ENCODE measurements around the gene STK32C. TPM values are rescaled to one million over a fixed set of nuclear protein-coding genes. Genes with fewer than 3 reads are reported as not detected.

Gene STK32C
- total RNA-seq, 1 experiment from 2014 or later = 13.9 TPM

GRCh38 chr10:132301371-132302330, 6.1 kb downstream of the STK32C start:
- H3K27me3 ChIP-seq (ENCODE audit: insufficient read depth, low read depth) = no peaks in the 10 kb centered on the region
- intact Hi-C loops (cut with micrococcal nuclease; ENCODE audit: unreplicated experiment) = no loop called here
- no peak overlapping the region for H3K4me3 ChIP-seq
- no peak overlapping the region for H2AFZ ChIP-seq
- no peak for DNase-seq
- H3F3A ChIP-seq (ENCODE audit: insufficient read depth, low read depth) = no peaks in the 10 kb centered on the region
- no peaks in the 10 kb centered on the region for H3K79me2 ChIP-seq (ENCODE audit: low read depth)
- ChIA-PET CTCF (no interaction called here), POLR2A (ENCODE audit: unreplicated experiment) (no interaction called here)
- no peaks in the 10 kb centered on the region for H4K20me1 ChIP-seq (ENCODE audit: insufficient read depth)
- no peaks in the 10 kb centered on the region for H3K9me3 ChIP-seq (ENCODE audit: insufficient read depth, low read depth)
- no peak overlapping the region for H3K27ac ChIP-seq
- no peaks in the 10 kb centered on the region for H3K9me2 ChIP-seq (ENCODE audit: insufficient read depth)
- BruUV-seq (replicated peaks) = no TSS peak
- H3K36me3 ChIP-seq (ENCODE audit: low read depth) = no peaks in the 10 kb centered on the region
- H3K4me1 ChIP-seq (replicated peaks; ENCODE audit: insufficient read depth) = peaks cover 4% of the 10 kb centered on the region; the same call in 1 of the 2 replicates
- H3K4me2 ChIP-seq = no peak overlapping the region
- TF ChIP-seq EZH2 (IDR thresholded peaks at IDR 0.05; ENCODE audit: low read depth) = no peak
- no peak for TF ChIP-seq CTCF (conservative IDR thresholded peaks at IDR 0.05)

- Histone ChIP-seq H3K9me2 (ENCODE audit: insufficient read depth) (no peaks in the 10 kb centered on the region), H3K27me3 (ENCODE audit: insufficient read depth, low read depth) (no peaks in the 10 kb centered on the region), H3K4me1 (replicated peaks; ENCODE audit: insufficient read depth) (no peaks in the 10 kb centered on the region), H3K36me3 (ENCODE audit: low read depth) (no peaks in the 10 kb centered on the region), H3K9me3 (ENCODE audit: insufficient read depth, low read depth) (no peaks in the 10 kb centered on the region), H3F3A (ENCODE audit: insufficient read depth, low read depth) (no peaks in the 10 kb centered on the region), H4K20me1 (ENCODE audit: insufficient read depth) (no peaks in the 10 kb centered on the region), H3K4me3 (no peak overlapping the region), H3K27ac (no peak overlapping the region), H2AFZ (no peak overlapping the region), H3K4me2 (no peak overlapping the region), H3K79me2 (ENCODE audit: low read depth) (no peaks in the 10 kb centered on the region)
- DNase-seq = no peak
- ChIA-PET CTCF (no interaction called here), POLR2A (ENCODE audit: unreplicated experiment) (no interaction called here)
- intact Hi-C loops (cut with micrococcal nuclease; ENCODE audit: unreplicated experiment) = no loop called here
- no TSS peak for BruUV-seq (replicated peaks)
- no peak for TF ChIP-seq CTCF (conservative IDR thresholded peaks at IDR 0.05)
- TF ChIP-seq EZH2 (IDR thresholded peaks at IDR 0.05; ENCODE audit: low read depth) = no peak
These were observed 7.2 kb downstream of the STK32C start for GRCh38 chr10:132300582-132300981.

- TF ChIP-seq CTCF (conservative IDR thresholded peaks at IDR 0.05) (no peak), EZH2 (IDR thresholded peaks at IDR 0.05; ENCODE audit: low read depth) (no peak)
- no peaks in the 10 kb centered on the region for H3K27me3 ChIP-seq (ENCODE audit: insufficient read depth, low read depth)
- H3K4me1 ChIP-seq (replicated peaks; ENCODE audit: insufficient read depth) = no peaks in the 10 kb centered on the region
- no peak overlapping the region for H2AFZ ChIP-seq
- BruUV-seq (replicated peaks) = no TSS peak
- H4K20me1 ChIP-seq (ENCODE audit: insufficient read depth) = no peaks in the 10 kb centered on the region
- ChIA-PET CTCF (interaction anchor here (0.6 kb wide), 1 partner anchor 45 kb away, joined by 3 read pairs; no protein-coding TSS in a partner anchor), POLR2A (ENCODE audit: unreplicated experiment) (interaction anchor here (0.6 kb wide), 1 partner anchor 474 kb away, joined by 8 read pairs; no protein-coding TSS in a partner anchor)
- no peaks in the 10 kb centered on the region for H3K79me2 ChIP-seq (ENCODE audit: low read depth)
- H3K9me3 ChIP-seq (ENCODE audit: insufficient read depth, low read depth) = no peaks in the 10 kb centered on the region
- intact Hi-C loops (cut with micrococcal nuclease; ENCODE audit: unreplicated experiment) = no loop called here
- H3F3A ChIP-seq (ENCODE audit: insufficient read depth, low read depth) = no peaks in the 10 kb centered on the region
- H3K4me2 ChIP-seq = no peak overlapping the region
- H3K4me3 ChIP-seq = no peak overlapping the region
- no peak for DNase-seq
- H3K9me2 ChIP-seq (ENCODE audit: insufficient read depth) = no peaks in the 10 kb centered on the region
- H3K27ac ChIP-seq = no peak overlapping the region
- H3K36me3 ChIP-seq (ENCODE audit: low read depth) = no peaks in the 10 kb centered on the region
These were observed 8.1 kb downstream of the STK32C start for GRCh38 chr10:132299371-132300336.
